Activated CD8-positive, alpha-beta T cell treated with anti-CD3 and anti-CD28 coated beads, Interleukin-2, amount 10 ng/mL, durations not matched to agents 7 days and 5 days (primary cell): ENCODE results near the gene GRID1. TPM values are rescaled to one million over a fixed set of nuclear protein-coding genes. Genes with fewer than 3 reads are reported as not detected.

ENCODE experiments used
- ATAC-seq: fragments of 150-1000 bp; cut with Tn5 transposase; one replicate; pipeline ENCODE4 v1.10.0; 2021; ENCODE audit warnings: moderate library complexity
- CTCF ChIA-PET: fragments of 350-600 bp; sonication (Branson Sonifier 250); formaldehyde crosslinking; loops from one replicate; lab custom pipeline; 2021; ENCODE audit warnings: antibody characterized with exemption; lab: Charles Lee
- POLR2A ChIA-PET: fragments of 350-600 bp; sonication (Branson Sonifier 250); formaldehyde crosslinking; loops from one replicate; lab custom pipeline; 2021; ENCODE audit warnings: antibody characterized with exemption; lab: Charles Lee
- DNase-seq: peaks from one replicate; pipeline ENCODE4 v3.0.0-alpha.2; 2020
- H3K27ac Mint-ChIP-seq: one replicate; pipeline ENCODE4 v1.8.0; 2021; ENCODE audit warnings: mild to moderate bottlenecking, mixed read lengths
- H3K27me3 Mint-ChIP-seq: one replicate; pipeline ENCODE4 v1.8.0; 2021; ENCODE audit warnings: low read depth, mixed read lengths
- H3K36me3 Mint-ChIP-seq: one replicate; pipeline ENCODE4 v1.8.0; 2021; ENCODE audit warnings: low read depth, mixed read lengths
- H3K4me1 Mint-ChIP-seq: one replicate; pipeline ENCODE4 v1.8.0; 2021; ENCODE audit warnings: low read depth, mixed read lengths
- H3K4me3 Mint-ChIP-seq: one replicate; pipeline ENCODE4 v1.8.0; 2021; ENCODE audit warnings: mild to moderate bottlenecking, mixed read lengths
- H3K9me3 Mint-ChIP-seq: one replicate; pipeline ENCODE4 v1.8.0; 2022; ENCODE audit warnings: mixed read lengths; ENCODE audit not compliant: insufficient read depth
- total RNA-seq, 2 experiments: library from RNA; stranded (reverse); gene quantifications; one replicate each; pipeline ENCODE4 v1.2.3, GENCODE V29; 2021

The GRID1 gene
- total RNA-seq, 2 experiments from 2014 or later, result not detected

GRCh38 chr10:85792533-85792858 lies 574.1 kb downstream of the GRID1 start:
- Mint-ChIP-seq H3K36me3 (no peaks in the 10 kb centered on the region), H3K9me3 (no peaks in the 10 kb centered on the region), H3K27me3 (peaks cover 5% of the 10 kb centered on the region), H3K4me3 (no peak overlapping the region), H3K27ac (no peak overlapping the region), H3K4me1 (no peaks in the 10 kb centered on the region)
- ChIA-PET CTCF (no interaction called here), POLR2A (no interaction called here)
- ATAC-seq, result no peak
- DNase-seq, result no peak

- DNase-seq (no peak), ATAC-seq (no peak)
- no peaks in the 10 kb centered on the region for H3K4me1 Mint-ChIP-seq
- CTCF ChIA-PET, result no interaction called here
- H3K27me3 Mint-ChIP-seq, result peaks cover 5% of the 10 kb centered on the region
- H3K4me3 Mint-ChIP-seq, result no peak overlapping the region
- POLR2A ChIA-PET, result no interaction called here
- H3K27ac Mint-ChIP-seq, result no peak overlapping the region
- no peaks in the 10 kb centered on the region for H3K9me3 Mint-ChIP-seq
- no peaks in the 10 kb centered on the region for H3K36me3 Mint-ChIP-seq
These were observed 574.6 kb downstream of the GRID1 start for GRCh38 chr10:85791818-85792532.

GRCh38 chr10:85789982-85790789 lies 576.4 kb downstream of the GRID1 start:
- Mint-ChIP-seq H3K9me3 (no peaks in the 10 kb centered on the region), H3K4me1 (no peaks in the 10 kb centered on the region), H3K36me3 (no peaks in the 10 kb centered on the region), H3K27me3 (no peaks in the 10 kb centered on the region), H3K4me3 (no peak overlapping the region), H3K27ac (no peak overlapping the region)
- POLR2A ChIA-PET, result no interaction called here
- no peak for DNase-seq
- CTCF ChIA-PET, result no interaction called here
- ATAC-seq, result no peak

- H3K4me1 Mint-ChIP-seq, result no peaks in the 10 kb centered on the region
- ChIA-PET POLR2A (no interaction called here), CTCF (no interaction called here)
- DNase-seq (no peak), ATAC-seq (no peak)
- H3K36me3 Mint-ChIP-seq, result no peaks in the 10 kb centered on the region
- H3K27me3 Mint-ChIP-seq, result no peaks in the 10 kb centered on the region
- H3K4me3 Mint-ChIP-seq, result no peak overlapping the region
- no peak overlapping the region for H3K27ac Mint-ChIP-seq
- H3K9me3 Mint-ChIP-seq, result no peaks in the 10 kb centered on the region
These were observed 577.5 kb downstream of the GRID1 start for GRCh38 chr10:85789125-85789524.

- Mint-ChIP-seq H3K36me3 (no peaks in the 10 kb centered on the region), H3K4me3 (no peak overlapping the region), H3K9me3 (no peaks in the 10 kb centered on the region), H3K27me3 (no peaks in the 10 kb centered on the region), H3K4me1 (no peaks in the 10 kb centered on the region), H3K27ac (no peak overlapping the region)
- ChIA-PET POLR2A (no interaction called here), CTCF (no interaction called here)
- DNase-seq (no peak), ATAC-seq (no peak)
These were observed 578.0 kb downstream of the GRID1 start for GRCh38 chr10:85788570-85788969.

- Mint-ChIP-seq H3K36me3 (no peaks in the 10 kb centered on the region), H3K9me3 (no peaks in the 10 kb centered on the region), H3K27me3 (no peaks in the 10 kb centered on the region), H3K4me1 (no peaks in the 10 kb centered on the region), H3K27ac (no peak overlapping the region), H3K4me3 (no peak overlapping the region)
- ChIA-PET CTCF (no interaction called here), POLR2A (no interaction called here)
- ATAC-seq (no peak), DNase-seq (no peak)
These were observed 578.7 kb downstream of the GRID1 start for GRCh38 chr10:85787881-85788280.

- no peak overlapping the region for H3K4me3 Mint-ChIP-seq
- H3K36me3 Mint-ChIP-seq, result no peaks in the 10 kb centered on the region
- no peaks in the 10 kb centered on the region for H3K9me3 Mint-ChIP-seq
- ATAC-seq, result no peak
- no peak for DNase-seq
- POLR2A ChIA-PET, result no interaction called here
- CTCF ChIA-PET, result no interaction called here
- no peaks in the 10 kb centered on the region for H3K4me1 Mint-ChIP-seq
- no peak overlapping the region for H3K27ac Mint-ChIP-seq
- no peaks in the 10 kb centered on the region for H3K27me3 Mint-ChIP-seq
These were observed 579.2 kb downstream of the GRID1 start for GRCh38 chr10:85787393-85787792.

GRCh38 chr10:85786401-85786899 lies 580.1 kb downstream of the GRID1 start:
- Mint-ChIP-seq H3K27ac (no peak overlapping the region), H3K4me3 (no peak overlapping the region), H3K4me1 (no peaks in the 10 kb centered on the region), H3K9me3 (no peaks in the 10 kb centered on the region), H3K27me3 (no peaks in the 10 kb centered on the region), H3K36me3 (no peaks in the 10 kb centered on the region)
- CTCF ChIA-PET, result no interaction called here
- ATAC-seq (no peak), DNase-seq (no peak)
- POLR2A ChIA-PET, result no interaction called here

GRCh38 chr10:85784792-85785191 lies 581.8 kb downstream of the GRID1 start:
- Mint-ChIP-seq H3K27ac (no peak overlapping the region), H3K9me3 (no peaks in the 10 kb centered on the region)
- no peak for ATAC-seq

GRCh38 chr10:85781404-85781803 lies 585.2 kb downstream of the GRID1 start:
- no peaks in the 10 kb centered on the region for H3K9me3 Mint-ChIP-seq
- H3K4me1 Mint-ChIP-seq, result no peaks in the 10 kb centered on the region
- H3K36me3 Mint-ChIP-seq, result no peaks in the 10 kb centered on the region
- ATAC-seq (no peak), DNase-seq (no peak)
- no peaks in the 10 kb centered on the region for H3K27me3 Mint-ChIP-seq
- H3K27ac Mint-ChIP-seq, result no peak overlapping the region
- ChIA-PET POLR2A (no interaction called here), CTCF (no interaction called here)
- no peak overlapping the region for H3K4me3 Mint-ChIP-seq

More at GRCh38 chr10:85784792-85785191, 581.8 kb downstream of the GRID1 start:
- Mint-ChIP-seq H3K4me3 (no peak overlapping the region), H3K36me3 (no peaks in the 10 kb centered on the region), H3K4me1 (no peaks in the 10 kb centered on the region), H3K27me3 (no peaks in the 10 kb centered on the region)
- POLR2A ChIA-PET, result no interaction called here
- no peak for DNase-seq
- CTCF ChIA-PET, result no interaction called here

GRCh38 chr10:85778074-85778473 lies 588.5 kb downstream of the GRID1 start:
- DNase-seq (no peak), ATAC-seq (no peak)
- POLR2A ChIA-PET, result no interaction called here
- no peaks in the 10 kb centered on the region for H3K4me1 Mint-ChIP-seq
- H3K4me3 Mint-ChIP-seq, result no peak overlapping the region
- CTCF ChIA-PET, result no interaction called here
- H3K27ac Mint-ChIP-seq, result no peak overlapping the region
- H3K9me3 Mint-ChIP-seq, result no peaks in the 10 kb centered on the region
- H3K36me3 Mint-ChIP-seq, result no peaks in the 10 kb centered on the region
- H3K27me3 Mint-ChIP-seq, result no peaks in the 10 kb centered on the region

GRCh38 chr10:85767891-85768290 lies 598.7 kb downstream of the GRID1 start:
- no peaks in the 10 kb centered on the region for H3K27me3 Mint-ChIP-seq
- H3K27ac Mint-ChIP-seq, result no peak overlapping the region
- no peak overlapping the region for H3K4me3 Mint-ChIP-seq
- ChIA-PET CTCF (no interaction called here), POLR2A (no interaction called here)
- ATAC-seq (no peak), DNase-seq (no peak)
- peaks cover 3% of the 10 kb centered on the region for H3K9me3 Mint-ChIP-seq
- H3K4me1 Mint-ChIP-seq, result no peaks in the 10 kb centered on the region
- H3K36me3 Mint-ChIP-seq, result no peaks in the 10 kb centered on the region
